CD4-positive, alpha-beta T cell (primary cell): Measurements from ENCODE around the gene SEMA3E. TPM values are rescaled to one million over a fixed set of nuclear protein-coding genes. Genes with fewer than 3 reads are reported as not detected.

Source experiments
- ATAC-seq: fragments of 200-7000 bp; cut with Tn5 transposase; one replicate; pipeline ENCODE4 v1.10.0; 2022; ENCODE audit warnings: mild to moderate bottlenecking; ENCODE audit not compliant: poor library complexity
- CTCF ChIA-PET: fragments of 350-600 bp; sonication (Branson Sonifier 250); formaldehyde crosslinking; loops from one replicate; lab custom pipeline; 2021; ENCODE audit warnings: antibody characterized with exemption, inconsistent platforms; lab: Charles Lee
- POLR2A ChIA-PET: fragments of 350-600 bp; sonication (Branson Sonifier 250); formaldehyde crosslinking; loops from one replicate; lab custom pipeline; 2021; ENCODE audit warnings: antibody characterized with exemption, inconsistent platforms; lab: Charles Lee
- DNase-seq, 14 experiments: peaks; one replicate each; pipeline ENCODE4 v3.0.0-alpha.2; 2013 to 2020; ENCODE audit warnings: mixed read lengths in 2 of 14
- H3K27ac ChIP-seq, 2 donors: one replicate each; pipeline versions ENCODE4 v1.5.1 to v1.7.0; 2013; ENCODE audit warnings: low read length in 2 of 2, low read depth in 1 of 2, mild to moderate bottlenecking in 1 of 2
- H3K27me3 ChIP-seq, 2 experiments: 1 replicate in 1 of 2; 2 replicates in 1 of 2; pipeline versions ENCODE4 v1.6.1 to v1.7.0; 2013; ENCODE audit warnings: low read length in 2 of 2, control low read depth in 1 of 2, mild to moderate bottlenecking in 1 of 2, moderate library complexity in 1 of 2; ENCODE audit not compliant: insufficient read depth in 2 of 2, control insufficient read depth in 1 of 2
- H3K36me3 ChIP-seq: one replicate; pipeline ENCODE4 v1.6.1; 2013; ENCODE audit warnings: low read length, control low read depth; ENCODE audit not compliant: insufficient read depth
- H3K4me1 ChIP-seq: one replicate; pipeline ENCODE4 v1.6.1; 2013; ENCODE audit warnings: low read length, control low read depth; ENCODE audit not compliant: insufficient read depth
- H3K4me3 ChIP-seq: one replicate; pipeline ENCODE4 v1.5.1; 2013; ENCODE audit warnings: mild to moderate bottlenecking, low read length, moderate library complexity
- H3K9me3 ChIP-seq, 2 experiments: 1 replicate in 1 of 2; 2 replicates in 1 of 2; pipeline versions ENCODE4 v1.6.1 to v1.7.0; 2013; ENCODE audit warnings: low read length in 2 of 2, mild to moderate bottlenecking in 2 of 2, control low read depth in 1 of 2, moderate library complexity in 1 of 2; ENCODE audit not compliant: control insufficient read depth in 1 of 2, insufficient read depth in 1 of 2
- H3K27ac Mint-ChIP-seq: one replicate; pipeline ENCODE4 v1.8.0; 2020; ENCODE audit warnings: mixed read lengths
- H3K27me3 Mint-ChIP-seq: one replicate; pipeline ENCODE4 v1.8.0; 2021; ENCODE audit warnings: mixed read lengths
- H3K36me3 Mint-ChIP-seq: one replicate; pipeline ENCODE4 v1.8.0; 2021; ENCODE audit warnings: low read depth, mixed read lengths
- H3K4me1 Mint-ChIP-seq: one replicate; pipeline ENCODE4 v1.8.0; 2021; ENCODE audit warnings: low read depth, mixed read lengths
- H3K4me3 Mint-ChIP-seq: one replicate; pipeline ENCODE4 v1.8.0; 2020; ENCODE audit warnings: mild to moderate bottlenecking, mixed read lengths
- H3K9me3 Mint-ChIP-seq: one replicate; pipeline ENCODE4 v1.8.0; 2020; ENCODE audit warnings: mixed read lengths
- CTCF ChIP-seq: fragments of 200-600 bp; IDR thresholded peaks from one replicate; pipeline ENCODE4 v1.8.0; 2022; ENCODE audit warnings: antibody characterized with exemption, mild to moderate bottlenecking
- intact Hi-C, 2 experiments: fragments of 100-400 bp; cut with DNase I in 1 of 2; cut with micrococcal nuclease in 1 of 2; formaldehyde crosslinking; loops; one replicate each; pipeline versions ENCODE4 v1.15.1 to v1.9.0; 2023 to 2025; cut with DNase I, micrococcal nuclease
- total RNA-seq, 174 experiments: library from RNA in 2 of 174; stranded (reverse) in 2 of 174; gene quantifications; one replicate each; pipeline ENCODE4 v1.2.3 and lab custom pipeline; 2021 to 2026

Gene SEMA3E
- total RNA-seq, 2 experiments from 2014 or later, result not detected

DNA sequence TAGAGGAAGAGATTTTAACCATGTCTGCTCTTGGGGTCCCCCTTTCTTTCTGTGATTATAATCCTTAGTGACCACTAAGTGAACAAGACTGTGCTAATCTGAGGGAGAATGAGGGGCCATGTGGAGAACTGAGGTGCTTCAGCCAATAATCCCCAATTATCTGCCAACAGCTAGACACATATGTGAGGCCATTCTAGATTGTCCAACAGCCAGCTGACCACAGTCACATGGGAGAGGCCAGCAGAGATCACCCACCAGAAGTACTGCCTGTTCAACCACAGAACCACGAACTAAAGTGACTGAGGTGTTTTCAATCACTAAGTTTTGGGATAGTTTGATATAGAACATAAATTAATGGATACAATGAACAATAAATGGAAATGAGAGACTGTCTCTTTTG lies 74.3 kb downstream of the SEMA3E start:
- H3K4me3 ChIP-seq, result no peak overlapping the region
- DNase-seq (no peak), ATAC-seq (no peak)
- H3K27me3 ChIP-seq, result no peaks in the 10 kb centered on the region
- CTCF ChIA-PET, result no interaction called here
- intact Hi-C loops, result no loop called here
- peaks cover under 1% of the 10 kb centered on the region for H3K9me3 Mint-ChIP-seq
- no peak overlapping the region for H3K4me3 Mint-ChIP-seq
- no peak overlapping the region for H3K27ac Mint-ChIP-seq
- no peaks in the 10 kb centered on the region for H3K4me1 Mint-ChIP-seq
- H3K27me3 Mint-ChIP-seq, result no peaks in the 10 kb centered on the region
- POLR2A ChIA-PET, result no interaction called here
- no peak overlapping the region for H3K27ac ChIP-seq
- no peaks in the 10 kb centered on the region for H3K36me3 ChIP-seq
- no peaks in the 10 kb centered on the region for H3K4me1 ChIP-seq
- H3K36me3 Mint-ChIP-seq, result no peaks in the 10 kb centered on the region
- no peaks in the 10 kb centered on the region for H3K9me3 ChIP-seq
- TF ChIP-seq CTCF, result no peak

DNA sequence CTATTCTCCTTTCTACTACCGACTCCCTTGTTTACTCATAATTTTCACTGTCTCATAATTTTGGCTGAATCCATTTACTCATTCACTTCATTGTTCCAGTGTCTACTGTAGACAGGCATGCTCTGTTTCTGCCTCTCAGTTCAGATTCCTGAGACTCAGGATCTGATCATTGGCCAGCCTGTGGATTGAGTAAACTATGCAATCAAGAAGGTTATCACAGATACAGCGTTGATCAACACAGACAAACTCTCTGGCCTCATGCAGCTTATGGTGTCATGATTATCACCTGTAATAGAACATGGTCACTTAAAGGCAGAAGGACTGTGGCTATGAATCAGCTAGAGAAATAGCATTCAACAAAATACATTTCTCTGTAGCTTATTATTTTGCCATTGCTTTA lies 86.0 kb downstream of the SEMA3E start:
- H3K4me3 ChIP-seq, result no peak overlapping the region
- ChIA-PET POLR2A (no interaction called here), CTCF (no interaction called here)
- DNase-seq, result no peak
- peaks cover 0 to 5% of the 10 kb centered on the region in 2 experiments for H3K9me3 ChIP-seq
- H3K4me1 Mint-ChIP-seq, result no peaks in the 10 kb centered on the region
- intact Hi-C loops, result no loop called here
- no peaks in the 10 kb centered on the region for H3K36me3 ChIP-seq
- no peaks in the 10 kb centered on the region for H3K4me1 ChIP-seq
- H3K36me3 Mint-ChIP-seq, result no peaks in the 10 kb centered on the region
- H3K27ac Mint-ChIP-seq, result no peak overlapping the region
- no peak for TF ChIP-seq CTCF
- H3K9me3 Mint-ChIP-seq, result peaks cover 10% of the 10 kb centered on the region
- ATAC-seq, result no peak
- no peaks in the 10 kb centered on the region for H3K27me3 ChIP-seq
- H3K27ac ChIP-seq, result no peak overlapping the region
- H3K4me3 Mint-ChIP-seq, result no peak overlapping the region
- H3K27me3 Mint-ChIP-seq, result no peaks in the 10 kb centered on the region

GRCh38 chr7:83562289-83562688 lies 86.7 kb downstream of the SEMA3E start:
- peaks cover 0 to 5% of the 10 kb centered on the region in 2 experiments for H3K9me3 ChIP-seq
- no peak overlapping the region for H3K4me3 ChIP-seq
- no peaks in the 10 kb centered on the region for H3K36me3 ChIP-seq
- Mint-ChIP-seq H3K4me1 (no peaks in the 10 kb centered on the region), H3K36me3 (no peaks in the 10 kb centered on the region), H3K27me3 (no peaks in the 10 kb centered on the region), H3K9me3 (peaks cover 10% of the 10 kb centered on the region), H3K4me3 (no peak overlapping the region), H3K27ac (no peak overlapping the region)
- no peak for TF ChIP-seq CTCF
- intact Hi-C loops, result no loop called here
- POLR2A ChIA-PET, result no interaction called here
- DNase-seq (no peak), ATAC-seq (no peak)
- no peaks in the 10 kb centered on the region for H3K4me1 ChIP-seq
- no peak overlapping the region for H3K27ac ChIP-seq
- no peaks in the 10 kb centered on the region for H3K27me3 ChIP-seq
- CTCF ChIA-PET, result no interaction called here
